IMR-90 (cell line): ENCODE data around the gene CLCA1. TPM values are rescaled to one million over a fixed set of nuclear protein-coding genes. Genes with fewer than 3 reads are reported as not detected.

ENCODE experiments used
- ATAC-seq: fragments of 200-7000 bp; cut with Tn5 transposase; 2 replicates; pipeline ENCODE4 v1.9.1; 2020; ENCODE audit warnings: low read depth, mild to moderate bottlenecking, moderate library complexity
- BruUV-seq: library from RNA; stranded (reverse); fragments of 400-500 nt; replicated peaks from 2 replicates; lab custom pipeline; 2021; lab: Mats Ljungman, UMichigan
- CTCF ChIA-PET: fragments of 300-600 bp; formaldehyde crosslinking; extraction: SDS; loops from one replicate; lab custom pipeline; 2021; ENCODE audit warnings: antibody characterized with exemption; lab: Yijun Ruan, JAX
- POLR2A ChIA-PET: fragments of 300-600 bp; sonication (Branson Sonifier 250); formaldehyde crosslinking; loops from one replicate; lab custom pipeline; 2022; ENCODE audit warnings: antibody characterized with exemption; ENCODE audit not compliant: unreplicated experiment; lab: Charles Lee
- DNase-seq: peaks from one replicate; pipeline ENCODE4 v3.0.0; 2013
- H2AFZ ChIP-seq: replicated peaks from 2 replicates; pipeline ENCODE3; 2013; ENCODE audit warnings: low read length, mild to moderate bottlenecking; ENCODE audit not compliant: poor library complexity
- H2AK5ac ChIP-seq: 2 replicates; pipeline ENCODE4 v1.6.1; 2013; ENCODE audit warnings: low read depth, low read length, inconsistent platforms
- H2AK9ac ChIP-seq: replicated peaks from 2 replicates; pipeline ENCODE3; 2013; ENCODE audit warnings: mild to moderate bottlenecking, low read depth, low read length, moderate library complexity; ENCODE audit not compliant: poor library complexity
- H2BK120ac ChIP-seq: 2 replicates; pipeline ENCODE4 v1.6.1; 2013; ENCODE audit warnings: low read depth, low read length, inconsistent platforms
- H2BK15ac ChIP-seq: 3 replicates; pipeline ENCODE4 v1.6.1; 2013; ENCODE audit warnings: low read depth, low read length, inconsistent platforms
- H2BK20ac ChIP-seq: 2 replicates; pipeline ENCODE4 v1.6.1; 2013; ENCODE audit warnings: low read depth, mild to moderate bottlenecking, inconsistent platforms, low read length, moderate library complexity
- H2BK5ac ChIP-seq: 2 replicates; pipeline ENCODE4 v1.6.1; 2013; ENCODE audit warnings: mild to moderate bottlenecking, low read depth, low read length, inconsistent platforms; ENCODE audit not compliant: poor library complexity, severe bottlenecking
- H3K14ac ChIP-seq: replicated peaks from 2 replicates; pipeline ENCODE4 v1.6.1; 2013; ENCODE audit warnings: low read depth, low read length, inconsistent platforms
- H3K18ac ChIP-seq: 2 replicates; pipeline ENCODE4 v1.6.1; 2013; ENCODE audit warnings: low read depth, low read length, control low read depth
- H3K23ac ChIP-seq: 2 replicates; pipeline ENCODE4 v1.6.1; 2013; ENCODE audit warnings: low read depth, low read length, inconsistent platforms
- H3K27ac ChIP-seq: 2 replicates; pipeline ENCODE4 v1.5.1; 2013; ENCODE audit warnings: mild to moderate bottlenecking, control low read depth, low read length; ENCODE audit not compliant: insufficient read depth
- H3K27me3 ChIP-seq: 2 replicates; pipeline ENCODE4 v1.6.1; 2013; ENCODE audit warnings: low read length; ENCODE audit not compliant: control insufficient read depth, insufficient read depth
- H3K36me3 ChIP-seq: 2 replicates; pipeline ENCODE4 v1.6.1; 2013; ENCODE audit warnings: low read length, mixed read lengths; ENCODE audit not compliant: control insufficient read depth, insufficient read depth
- H3K4ac ChIP-seq: 2 replicates; pipeline ENCODE4 v1.6.1; 2013; ENCODE audit warnings: low read depth, low read length, inconsistent platforms
- H3K4me1 ChIP-seq: 2 replicates; pipeline ENCODE4 v1.6.1; 2013; ENCODE audit warnings: low read length, mixed read lengths; ENCODE audit not compliant: control insufficient read depth, insufficient read depth
- H3K4me2 ChIP-seq: 2 replicates; pipeline ENCODE4 v1.6.1; 2013; ENCODE audit warnings: low read depth, mild to moderate bottlenecking, control low read depth, low read length, moderate library complexity
- H3K4me3 ChIP-seq: 2 replicates; pipeline ENCODE4 v1.5.1; 2013; ENCODE audit warnings: low read depth, mild to moderate bottlenecking, control low read depth, low read length, moderate library complexity; ENCODE audit not compliant: insufficient read depth
- H3K56ac ChIP-seq: 2 replicates; pipeline ENCODE4 v1.6.1; 2013; ENCODE audit warnings: low read length, inconsistent platforms; ENCODE audit not compliant: insufficient read depth; ENCODE audit errors: extremely low read depth
- H3K79me1 ChIP-seq, 2 experiments: 2 replicates each; pipeline ENCODE4 v1.6.1; 2013; ENCODE audit warnings: low read length in 2 of 2, inconsistent platforms in 1 of 2, low read depth in 1 of 2
- H3K9ac ChIP-seq: 2 replicates; pipeline ENCODE4 v1.6.1; 2013; ENCODE audit warnings: low read depth, low read length, control low read depth
- H3K9me1 ChIP-seq: 2 replicates; pipeline ENCODE4 v1.6.1; 2013; ENCODE audit warnings: low read length, inconsistent platforms; ENCODE audit not compliant: insufficient read depth
- H3K9me3 ChIP-seq: 2 replicates; pipeline ENCODE4 v1.6.1; 2013; ENCODE audit warnings: low read length; ENCODE audit not compliant: control insufficient read depth, insufficient read depth
- H4K20me1 ChIP-seq: 2 replicates; pipeline ENCODE4 v1.6.1; 2013; ENCODE audit warnings: low read length, inconsistent platforms; ENCODE audit not compliant: insufficient read depth
- H4K5ac ChIP-seq: 2 replicates; pipeline ENCODE4 v1.6.1; 2013; ENCODE audit warnings: mild to moderate bottlenecking, low read depth, low read length, control low read depth
- H4K8ac ChIP-seq, 2 experiments: 2 replicates each; pipeline ENCODE4 v1.6.1; 2013; ENCODE audit warnings: low read depth in 2 of 2, low read length in 2 of 2, control low read depth in 1 of 2, inconsistent platforms in 1 of 2
- H4K91ac ChIP-seq: 2 replicates; pipeline ENCODE4 v1.6.1; 2013; ENCODE audit warnings: low read depth, low read length, inconsistent platforms; ENCODE audit not compliant: insufficient read depth
- BHLHE40 ChIP-seq: fragments of 150-350 bp; IDR thresholded peaks from 2 replicates; pipeline ENCODE4 v1.6.1; 2016; ENCODE audit warnings: mild to moderate bottlenecking, low read depth, low read length
- CEBPB ChIP-seq: IDR thresholded peaks from 2 replicates; pipeline ENCODE4 v1.6.1; 2012; ENCODE audit warnings: low read depth, low read length, improper control_type of control experiment
- CHD1 ChIP-seq: IDR thresholded peaks from 2 replicates; pipeline ENCODE4 v1.6.1; 2012; ENCODE audit warnings: low read depth, low read length, improper control_type of control experiment
- CTCF ChIP-seq: conservative IDR thresholded peaks from 2 replicates; pipeline ENCODE4 v1.5.1; 2012; ENCODE audit warnings: mild to moderate bottlenecking, low read depth, low read length, improper control_type of control experiment
- ELK1 ChIP-seq: fragments of 150-350 bp; IDR thresholded peaks from 2 replicates; pipeline ENCODE4 v1.6.1; 2016; ENCODE audit warnings: low read depth, mild to moderate bottlenecking, low read length, moderate library complexity, borderline replicate concordance
- FOS ChIP-seq: fragments of 150-350 bp; IDR thresholded peaks from 2 replicates; pipeline ENCODE4 v1.6.1; 2016; ENCODE audit warnings: low read depth, low read length
- MAFK ChIP-seq: IDR thresholded peaks from 2 replicates; pipeline ENCODE4 v1.6.1; 2012; ENCODE audit warnings: low read depth, low read length, improper control_type of control experiment
- MAZ ChIP-seq: IDR thresholded peaks from 2 replicates; pipeline ENCODE4 v1.6.1; 2012; ENCODE audit warnings: low read depth, mild to moderate bottlenecking, low read length, improper control_type of control experiment, moderate library complexity, borderline replicate concordance
- MXI1 ChIP-seq: IDR thresholded peaks from 2 replicates; pipeline ENCODE4 v1.6.1; 2012; ENCODE audit warnings: low read depth, mild to moderate bottlenecking, low read length, moderate library complexity, borderline replicate concordance
- NFE2L2 ChIP-seq: fragments of 150-350 bp; IDR thresholded peaks from 2 replicates; pipeline ENCODE4 v1.6.1; 2016; ENCODE audit warnings: low read depth, mild to moderate bottlenecking, low read length
- POLR2A ChIP-seq: IDR thresholded peaks from 2 replicates; pipeline ENCODE4 v1.6.1; 2012; ENCODE audit warnings: mild to moderate bottlenecking, low read depth, low read length
- RAD21 ChIP-seq: IDR thresholded peaks from 2 replicates; pipeline ENCODE4 v1.6.1; 2012; ENCODE audit warnings: low read length, improper control_type of control experiment
- RCOR1 ChIP-seq: IDR thresholded peaks from 2 replicates; pipeline ENCODE4 v1.6.1; 2012; ENCODE audit warnings: mild to moderate bottlenecking, low read length, improper control_type of control experiment; ENCODE audit not compliant: insufficient replicate concordance
- RFX5 ChIP-seq: IDR thresholded peaks from 2 replicates; pipeline ENCODE4 v1.8.0; 2012; ENCODE audit warnings: low read depth, mild to moderate bottlenecking, low read length, moderate library complexity
- SMC3 ChIP-seq: fragments of 150-350 bp; IDR thresholded peaks from 2 replicates; pipeline ENCODE4 v1.6.1; 2016; ENCODE audit warnings: low read depth, mild to moderate bottlenecking, antibody characterized with exemption, low read length, moderate library complexity
- USF2 ChIP-seq: fragments of 150-350 bp; IDR thresholded peaks from 2 replicates; pipeline ENCODE4 v1.6.1; 2017; ENCODE audit warnings: mild to moderate bottlenecking, antibody characterized with exemption, low read length, low read depth
- WGBS, 2 experiments: methylation state at CpG; one replicate each; pipeline versions ENCODE4 v1.1.5 to v1.1.7; 2013; ENCODE audit warnings: missing lambda C conversion rate in 2 of 2; ENCODE audit not compliant: insufficient read length in 1 of 2; ENCODE audit errors: extremely low coverage in 2 of 2; 5-methylcytosine and 5-hydroxymethylcytosine counted together
- dilution Hi-C: fragments of 300-500 bp; cut with HindIII; formaldehyde crosslinking; loops from one replicate; pipeline ENCODE4 v1.14.3; 2018; ENCODE audit warnings: low sequenced_read_pairs; ENCODE audit not compliant: unreplicated experiment
- in situ Hi-C: fragments of 300-500 bp; cut with MboI; formaldehyde crosslinking; loops from 3 replicates; pipeline ENCODE4 v1.14.3; 2019; ENCODE audit warnings: low sequenced_read_pairs, inconsistent platforms, mixed read lengths
- intact Hi-C: fragments of 100-400 bp; cut with micrococcal nuclease; formaldehyde crosslinking; loops from 2 replicates; pipeline ENCODE4 v1.10.0; 2022
- polyA plus RNA-seq, 3 experiments: library from polyadenylated mRNA; depleted of rRNA; stranded (reverse); fragments of >200 nt; gene quantifications; 2 replicates each; pipeline ENCODE4 v1.2.3, GENCODE V29; 2012; ENCODE audit warnings: low replicate concordance in 1 of 3
- total RNA-seq: library from RNA; depleted of rRNA; stranded (reverse); fragments of >200 nt; gene quantifications from 2 replicates; pipeline ENCODE4 v1.2.3, GENCODE V29; 2012

Gene CLCA1
- total and polyA plus RNA-seq, 2 of the 4 experiments (the other 2 are of a cell fraction) = not detected

- H3K79me1 ChIP-seq = no peaks in the 10 kb centered on the region
- no peak overlapping the region for H2BK120ac ChIP-seq
- no peaks in the 10 kb centered on the region for H4K20me1 ChIP-seq
- no peak overlapping the region for H4K91ac ChIP-seq
- peaks cover 2% of the 10 kb centered on the region; the same call in 1 of the 2 replicates for H3K27me3 ChIP-seq
- H3K9me3 ChIP-seq = no peaks in the 10 kb centered on the region
- no peaks in the 10 kb centered on the region for H3K9me1 ChIP-seq
- in situ Hi-C loops = no loop called here
- H3K4ac ChIP-seq = no peak overlapping the region
- H3K4me1 ChIP-seq = peaks cover 1% of the 10 kb centered on the region; the same call in 1 of the 2 replicates
- H2AK9ac ChIP-seq = no peak overlapping the region
- no peak overlapping the region for H4K8ac ChIP-seq
- ChIA-PET POLR2A (no interaction called here), CTCF (no interaction called here)
- no CpG with 5 or more reads among the region's 2 CpGs for WGBS, 2 experiments
- no peak overlapping the region for H3K9ac ChIP-seq
- BruUV-seq = no TSS peak
- no peak overlapping the region for H3K4me2 ChIP-seq
- no peak overlapping the region for H2BK5ac ChIP-seq
- no peak overlapping the region for H4K5ac ChIP-seq
- H3K4me3 ChIP-seq = no peak overlapping the region
- no peak overlapping the region for H2AFZ ChIP-seq
- TF ChIP-seq FOS = no peak
- TF ChIP-seq NFE2L2 = no peak
- TF ChIP-seq MXI1 = no peak
- no peak for TF ChIP-seq CHD1
- no peak for TF ChIP-seq MAZ
- TF ChIP-seq RFX5 = no peak
- TF ChIP-seq CTCF = no peak
- no peak for TF ChIP-seq SMC3
- no peak for TF ChIP-seq ELK1
- no peak for TF ChIP-seq RAD21
- TF ChIP-seq USF2 = no peak
- TF ChIP-seq BHLHE40 = no peak
- TF ChIP-seq POLR2A = no peak
- no peak for TF ChIP-seq MAFK
- TF ChIP-seq CEBPB = no peak
- no peak for TF ChIP-seq RCOR1
- H3K14ac ChIP-seq = no peak overlapping the region
- H3K27ac ChIP-seq = no peak overlapping the region
- DNase-seq (no peak), ATAC-seq (no peak)
- dilution Hi-C loops = no loop called here
- intact Hi-C loops = no loop called here
- H3K56ac ChIP-seq = no peak overlapping the region
- H2BK15ac ChIP-seq = no peak overlapping the region
- no peak overlapping the region for H3K23ac ChIP-seq
- H3K36me3 ChIP-seq = no peaks in the 10 kb centered on the region
- no peak overlapping the region for H2AK5ac ChIP-seq
- H2BK20ac ChIP-seq = no peak overlapping the region
- no peak overlapping the region for H3K18ac ChIP-seq
Measured at GRCh38 chr1:86435327-86435726, 33.4 kb upstream of the CLCA1 start.
